Mesenteric fat pad (tissue), 1 donor: ENCODE data around the gene VPS37D. TPM values are rescaled to one million over a fixed set of nuclear protein-coding genes. Genes with fewer than 3 reads are reported as not detected.

Experiments
- DNase-seq: peaks from one replicate; pipeline ENCODE4 v3.0.0-alpha.2; 2020; ENCODE audit warnings: low spot score
- total RNA-seq: library from RNA; stranded (reverse); fragmentation: NEBNext Ultra II Directional; extraction: Animal tissue kit (Norgen Biotek cat#: 25700); gene quantifications from one replicate; pipeline ENCODE4 v1.2.1, GENCODE V29; 2021
- donor health status: DM: yes; HTN: yes; CAD: no.

VPS37D gene
- total RNA-seq, 1 donor from 2014 or later: 2.0 TPM

- no peak for DNase-seq
These were observed 12.9 kb downstream of the VPS37D start for GRCh38 chr7:73680501-73680900.

DNA sequence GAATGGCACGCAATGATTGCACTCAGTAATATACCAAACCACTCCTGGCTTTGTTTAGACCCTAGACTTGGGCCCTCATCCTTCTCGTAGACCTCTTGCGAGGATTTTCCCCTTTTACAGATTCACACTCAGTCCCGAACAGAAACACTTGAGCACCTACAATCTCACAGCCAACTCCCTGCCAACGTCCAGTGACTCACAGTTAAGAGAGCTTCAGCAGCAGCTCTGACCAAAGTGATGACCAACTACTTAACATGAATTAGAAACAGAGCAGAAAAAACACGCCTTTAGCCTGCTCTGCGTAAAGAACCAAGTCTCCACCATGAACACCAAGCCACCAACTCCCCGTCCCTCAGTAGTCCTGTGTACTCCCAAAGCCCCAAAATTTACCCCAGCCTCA lies 13.4 kb downstream of the VPS37D start:
- no peak for DNase-seq

GRCh38 chr7:73682745-73683055 lies 15.1 kb downstream of the VPS37D start:
- no peak for DNase-seq

GRCh38 chr7:73683056-73683787 lies 15.6 kb downstream of the VPS37D start, which contains the start of the genes BUD23 and DNAJC30:
TSS of gene BUD23 (plus strand) at chr7:73683597. CDS start at chr7:73683626, 29 bp downstream.
TSS of gene DNAJC30 (minus strand) at chr7:73683453. CDS start at chr7:73683423, 30 bp downstream.
- DNase-seq: peak; percentile 98

- no peak for DNase-seq
These were observed 16.4 kb downstream of the VPS37D start for GRCh38 chr7:73683788-73684693.

GRCh38 chr7:73685311-73685710 lies 17.7 kb downstream of the VPS37D start:
- DNase-seq: no peak

- no peak for DNase-seq
These were observed 20.7 kb downstream of the VPS37D start for GRCh38 chr7:73688288-73688687.

DNA sequence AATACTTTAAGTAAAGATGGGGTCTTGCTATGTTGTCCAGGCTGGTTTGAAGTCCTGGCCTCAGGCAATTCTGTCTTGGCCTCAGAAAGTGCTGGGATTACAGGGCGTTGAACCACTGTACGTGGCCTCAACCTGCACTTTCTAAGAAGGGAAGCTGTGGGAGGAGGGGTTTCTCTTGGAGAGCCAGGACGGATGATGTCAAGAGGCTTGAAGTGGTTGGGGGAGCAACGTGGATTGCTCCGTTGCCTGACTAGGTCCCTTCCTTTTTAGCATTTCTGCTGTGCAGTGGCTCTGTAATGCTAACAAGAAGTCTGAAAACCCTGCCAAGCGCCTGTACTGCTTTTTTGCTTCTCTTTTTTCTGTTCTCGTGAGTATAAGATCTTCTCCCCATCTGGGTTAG lies 23.0 kb downstream of the VPS37D start:
- DNase-seq: no peak

- DNase-seq: no peak
These were observed 28.7 kb downstream of the VPS37D start for GRCh38 chr7:73696372-73696771.

- DNase-seq: no peak
These were observed 30.8 kb downstream of the VPS37D start for GRCh38 chr7:73698410-73698809.

- DNase-seq: no peak
These were observed 31.9 kb downstream of the VPS37D start for GRCh38 chr7:73699370-73700068.

DNA sequence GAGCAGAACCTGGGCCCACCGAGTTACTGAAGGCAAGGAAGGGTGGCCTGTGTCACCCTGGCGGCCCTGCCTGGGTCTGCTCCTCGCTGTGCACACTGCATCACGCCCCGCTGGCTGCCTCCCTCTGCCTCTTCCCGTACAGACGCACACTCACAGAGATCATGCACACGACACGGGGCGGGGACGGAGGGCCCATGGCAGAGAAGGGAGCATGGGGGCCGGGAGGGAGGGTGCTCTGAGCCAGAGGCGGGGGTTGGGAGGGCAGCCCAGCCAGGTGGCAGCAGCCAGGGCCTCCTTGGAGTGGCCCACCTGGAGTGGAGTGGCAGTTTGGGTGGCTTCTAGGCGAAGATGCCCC lies 32.4 kb downstream of the VPS37D start:
- no peak for DNase-seq

- no peak for DNase-seq
These were observed 33.0 kb downstream of the VPS37D start for GRCh38 chr7:73700581-73701134.

DNA sequence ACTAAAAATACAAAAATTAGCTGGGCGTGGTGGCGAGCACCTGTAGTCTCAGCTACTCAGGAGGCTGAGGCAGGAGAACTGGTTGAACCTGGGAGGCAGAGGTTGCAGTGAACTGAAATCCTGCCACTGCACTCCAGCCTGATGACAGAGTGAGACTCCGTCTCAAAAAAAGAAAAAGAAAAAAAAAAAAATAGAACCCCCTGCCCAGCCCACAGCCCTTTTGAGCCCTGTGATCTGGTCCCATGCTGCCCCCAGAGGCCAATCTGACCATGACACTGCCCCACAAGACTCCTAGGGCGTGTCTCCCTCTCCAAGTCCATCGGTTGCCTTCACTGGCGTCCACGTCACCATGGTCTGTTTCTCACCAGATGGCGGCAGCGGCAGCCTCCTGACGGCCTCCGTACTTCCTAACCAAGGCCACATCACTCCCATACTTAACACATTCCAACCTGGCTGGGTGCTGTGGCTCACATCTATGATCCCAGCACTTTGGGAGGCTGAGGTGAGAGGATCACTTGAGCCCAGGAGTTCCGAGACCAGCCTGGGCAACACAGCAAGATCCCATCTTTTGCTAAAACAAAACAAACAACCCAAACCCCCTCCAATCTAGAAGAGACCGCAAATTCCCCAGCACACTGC lies 33.8 kb downstream of the VPS37D start:
- no peak for DNase-seq

DNA sequence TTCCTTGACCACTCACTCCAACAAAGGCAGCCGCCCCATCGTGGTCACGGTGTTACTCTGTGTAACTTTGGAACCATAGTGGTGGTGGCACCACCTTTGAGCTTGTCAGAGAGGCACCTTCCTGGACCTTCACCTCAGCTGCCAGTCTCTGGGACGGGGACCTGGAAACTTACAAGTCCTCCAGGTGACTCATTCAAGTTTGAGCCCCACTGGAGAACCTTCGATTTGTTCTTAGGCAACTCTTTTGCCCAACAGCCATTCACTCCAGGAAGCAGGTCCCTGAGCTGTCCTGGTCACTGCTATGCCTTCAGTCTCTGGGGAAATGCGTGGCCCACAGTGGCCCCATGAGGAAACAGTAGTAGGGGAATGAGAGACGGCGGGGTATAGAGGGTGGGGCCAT lies 34.6 kb downstream of the VPS37D start:
- DNase-seq: no peak

DNA sequence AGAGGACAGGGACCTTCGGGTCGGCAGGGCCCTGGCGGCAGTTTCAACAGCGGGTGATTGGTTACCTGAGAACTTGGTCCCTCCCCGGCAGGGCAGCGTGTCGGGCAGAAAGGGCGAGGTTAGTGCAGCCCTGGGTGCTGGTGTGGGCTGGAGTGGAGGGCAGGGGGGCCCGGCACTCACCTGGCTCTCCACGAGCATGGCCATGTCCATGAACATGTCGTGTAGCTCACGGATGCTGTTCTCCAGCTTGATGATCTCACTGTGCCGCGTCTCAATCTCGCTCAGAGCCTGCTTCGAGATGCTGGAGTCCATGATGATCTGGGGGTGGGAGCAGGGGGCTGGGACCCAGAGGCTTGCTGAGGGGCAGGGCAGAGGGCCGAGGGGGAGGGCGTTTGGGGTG lies 35.0 kb downstream of the VPS37D start:
- DNase-seq: no peak

DNA sequence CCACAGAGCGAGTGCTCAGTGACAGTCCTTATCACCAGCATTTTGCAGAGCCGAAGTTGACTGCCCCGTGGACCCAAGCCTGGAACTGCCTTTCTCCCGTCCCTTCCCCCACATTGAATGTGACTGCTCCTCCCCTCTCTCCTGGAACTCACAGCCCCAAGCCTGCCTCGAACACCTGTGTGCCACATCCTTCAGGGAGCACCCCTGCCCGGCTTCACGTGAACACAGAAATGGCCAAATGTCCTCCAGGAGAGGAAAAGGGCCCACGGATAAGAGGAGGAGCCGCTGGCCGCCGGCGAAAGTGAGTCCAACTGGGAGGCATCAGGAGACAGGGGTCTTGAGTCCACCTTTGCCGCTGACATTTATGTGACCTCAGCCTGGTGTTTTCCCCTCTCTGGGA lies 35.6 kb downstream of the VPS37D start:
- no peak for DNase-seq

DNA sequence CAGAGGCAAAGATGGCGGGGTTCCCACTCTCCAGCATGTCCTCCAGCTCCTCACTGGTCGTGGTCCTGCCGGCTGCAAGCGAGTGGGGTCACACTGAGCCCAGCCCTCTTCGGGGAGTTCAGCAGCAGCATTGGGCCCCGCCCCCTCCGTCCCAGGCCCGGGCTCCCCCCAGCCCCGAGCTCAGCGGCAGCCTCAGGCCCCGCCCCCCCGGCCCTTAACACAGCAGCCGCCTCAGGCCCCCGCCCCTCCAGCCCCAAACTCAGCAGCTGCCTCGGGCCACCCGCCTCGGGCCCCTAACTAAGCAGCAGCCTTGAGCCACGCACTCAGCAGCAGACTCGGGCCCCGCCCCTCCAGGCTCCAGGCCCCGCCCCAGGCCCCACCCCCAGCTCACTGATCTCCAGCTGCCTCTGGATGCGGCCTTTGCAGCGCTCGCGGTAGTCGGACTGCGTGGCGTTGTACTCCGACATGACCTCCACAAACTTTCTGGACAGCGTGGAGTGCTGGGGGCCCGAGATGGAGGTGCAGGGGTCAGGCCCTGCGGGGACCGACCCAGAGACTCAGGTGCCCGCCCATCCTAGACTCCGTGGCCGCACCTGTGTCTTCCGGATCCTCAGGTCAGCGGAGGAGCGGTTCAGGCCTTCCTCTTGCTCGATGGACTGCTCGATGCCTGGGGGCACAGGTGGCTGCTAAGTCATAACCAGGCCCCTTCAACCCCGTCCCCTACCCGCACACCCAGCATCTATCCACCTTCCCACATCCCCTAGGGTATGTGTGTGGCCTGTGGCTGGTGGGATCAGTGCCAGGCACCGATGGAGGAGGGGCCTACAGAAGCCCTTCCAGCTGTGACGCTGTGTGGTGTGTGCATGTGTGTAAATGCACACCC lies 36.4 kb downstream of the VPS37D start:
- no peak for DNase-seq

- no peak for DNase-seq
These were observed 37.3 kb downstream of the VPS37D start for GRCh38 chr7:73704640-73705550.
